ENCODE measurements around the gene HPN. TPM values are rescaled to one million over a fixed set of nuclear protein-coding genes. Genes with fewer than 3 reads are reported as not detected.

The HPN gene
- total RNA-seq, 2 donors from 2014 or later: not detected

DNA sequence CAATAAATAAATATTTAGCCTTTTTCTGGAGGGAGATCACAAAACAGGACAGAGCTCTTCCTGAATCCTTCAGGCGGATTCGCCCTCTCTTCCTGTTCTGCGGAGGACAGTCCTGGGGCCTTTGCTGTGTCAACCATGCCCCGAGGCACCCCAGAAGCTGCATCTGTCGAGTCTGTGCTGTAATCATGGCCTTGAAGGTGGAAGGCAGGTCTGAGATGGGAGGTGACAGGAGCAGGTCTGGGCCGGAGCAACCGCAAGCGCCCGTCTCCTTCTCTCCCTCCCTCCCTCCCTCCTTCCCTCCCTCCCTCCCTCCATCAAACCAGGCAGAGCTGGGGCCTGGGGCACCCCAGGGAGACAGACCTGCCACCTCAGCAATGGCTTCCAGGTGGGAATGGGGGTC is 69.5 kb downstream of the HPN start:
- Mint-ChIP-seq H3K36me3 (no peaks in the 10 kb centered on the region), H3K27ac (no peak overlapping the region), H3K9me3 (no peaks in the 10 kb centered on the region)
- no peak for DNase-seq (ENCODE audit: low spot score in 2 of 2)
- ATAC-seq: no peak

DNA sequence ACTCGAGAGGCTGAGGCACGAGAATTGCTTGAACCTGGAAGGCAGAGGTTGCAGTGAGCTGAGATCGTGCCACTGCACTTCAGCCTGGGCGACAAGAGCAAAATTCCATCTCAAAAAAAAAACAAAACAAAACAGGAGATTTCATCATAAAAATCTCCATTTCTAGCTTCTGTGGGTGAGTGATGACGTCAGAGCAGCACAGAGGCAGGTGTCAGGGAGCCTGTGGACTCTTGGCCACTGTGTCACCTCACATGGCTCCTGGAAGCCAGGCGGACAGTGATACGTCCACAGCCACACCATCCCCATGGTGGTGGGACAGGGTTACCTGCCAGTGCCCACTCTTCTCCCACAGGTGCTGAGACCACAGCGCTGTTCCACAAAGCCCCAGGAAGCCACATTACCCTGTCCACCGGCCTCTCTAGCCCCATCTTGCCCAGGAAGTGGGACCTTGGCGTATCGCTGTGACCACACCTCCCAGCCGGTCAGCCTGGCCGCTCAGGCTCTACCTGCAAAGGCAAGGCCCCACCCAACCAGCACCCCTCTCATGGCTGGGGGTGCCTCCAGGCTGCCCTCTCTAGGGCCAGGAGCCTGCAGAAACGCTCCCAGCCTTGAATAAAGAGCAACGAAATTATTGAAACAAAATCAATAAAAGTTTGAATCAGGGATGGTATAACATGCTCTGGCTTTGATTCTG is 71.6 kb downstream of the HPN start:
- no peaks in the 10 kb centered on the region for H3K9me3 Mint-ChIP-seq
- ATAC-seq (no peak), DNase-seq (ENCODE audit: low spot score in 2 of 2) (no peak)
- no peaks in the 10 kb centered on the region for H3K36me3 Mint-ChIP-seq
- no peak overlapping the region for H3K27ac Mint-ChIP-seq

DNA sequence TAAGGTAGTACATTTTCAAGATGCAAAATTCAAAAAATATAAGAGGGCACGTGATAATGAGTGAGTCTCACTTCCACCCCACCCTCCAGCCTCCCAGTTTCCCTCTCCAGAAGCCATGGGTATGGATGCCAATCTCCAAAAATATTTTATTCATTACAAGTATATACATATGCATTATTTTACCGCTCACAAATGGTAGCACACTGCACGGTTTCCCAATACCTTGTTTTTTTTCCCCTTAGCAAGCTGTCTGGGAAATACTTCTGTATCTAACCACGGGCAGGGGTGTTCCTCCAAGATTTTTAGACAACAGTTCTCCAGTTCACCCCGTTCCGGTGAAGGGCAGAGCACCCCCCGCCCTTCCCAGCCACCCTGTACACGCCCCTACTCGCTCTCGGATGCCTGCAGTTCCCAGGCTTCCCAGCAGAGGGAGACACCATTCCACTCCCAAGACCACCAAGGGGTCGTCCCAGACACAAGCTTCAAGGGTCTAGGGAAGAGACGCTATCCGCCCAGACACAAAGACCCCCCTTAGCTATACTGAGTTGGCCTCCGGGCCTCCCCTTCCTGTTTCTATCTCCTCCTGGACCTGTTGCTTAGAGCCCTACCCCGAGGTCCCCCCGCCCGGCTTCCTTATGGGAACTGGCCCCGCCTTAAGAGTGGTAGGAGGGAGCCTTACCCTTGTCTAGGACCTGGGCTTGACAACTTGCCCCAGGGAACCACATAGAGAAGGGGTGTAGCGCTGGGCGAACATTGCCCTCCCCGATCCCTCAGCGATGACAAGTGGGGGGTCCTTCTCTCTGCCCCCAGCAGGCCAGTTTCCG is 73.0 kb downstream of the HPN start:
- Mint-ChIP-seq H3K9me3 (no peaks in the 10 kb centered on the region), H3K27ac (peak overlapping the region; percentile 50 to 63), H3K36me3 (no peaks in the 10 kb centered on the region)
- peak; percentile 70 to 82 for DNase-seq (ENCODE audit: low spot score in 2 of 2)
- peak; percentile 88 to 90 for ATAC-seq

DNA sequence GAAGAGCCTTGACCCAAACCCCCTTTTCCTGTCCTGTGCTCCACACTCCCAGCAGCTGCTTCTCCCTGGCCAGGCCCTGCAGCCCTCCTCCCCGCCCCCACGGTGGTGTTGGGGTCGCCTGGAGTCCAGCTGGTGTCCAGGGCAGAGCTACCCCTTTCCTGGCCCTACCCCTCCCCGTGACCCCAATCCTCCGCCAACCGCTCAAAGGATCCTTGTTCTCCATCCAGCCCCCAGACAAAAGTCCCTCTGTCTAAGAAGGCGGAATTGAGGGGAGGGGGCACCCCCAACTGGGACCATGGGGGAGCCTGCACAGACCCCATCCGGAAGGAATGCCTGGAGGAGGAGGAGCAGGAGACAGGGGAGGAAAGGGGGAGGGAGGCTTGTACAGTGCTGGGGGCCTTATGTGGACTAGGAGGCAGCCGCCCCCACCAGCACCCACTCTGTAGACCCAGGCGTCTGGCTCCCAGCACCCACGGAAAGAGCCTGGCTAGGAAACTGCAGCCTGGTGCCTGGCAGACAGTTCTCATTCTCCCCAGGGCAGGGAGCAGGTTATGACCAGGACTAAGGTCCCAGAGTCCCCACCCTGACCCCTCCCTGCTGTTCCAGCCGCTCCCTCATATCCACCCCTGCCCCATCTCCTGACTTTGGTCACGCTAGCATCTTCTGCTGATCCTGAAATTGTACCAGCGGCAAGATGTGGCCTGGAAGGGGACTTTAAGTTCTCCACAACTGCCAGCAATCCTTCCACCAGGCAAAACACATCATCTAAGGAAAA is 73.8 kb downstream of the HPN start, which contains the start of gene FXYD3:
TSS of gene FXYD3 (plus strand) at position 647 of the 775 bp plus-strand sequence. CDS start 3,554 bp downstream, outside the sequence.
- no peaks in the 10 kb centered on the region for H3K9me3 Mint-ChIP-seq
- no peaks in the 10 kb centered on the region for H3K36me3 Mint-ChIP-seq
- no peak for ATAC-seq
- H3K27ac Mint-ChIP-seq: peak within 1 kb of the TSS; percentile 50 to 63
- no peak for DNase-seq (ENCODE audit: low spot score in 2 of 2)

Other genes starting within 250 kb of the HPN start
- 1 to 10 TPM; 4.4 to 4.6 TPM for gene ZNF30, start 114.8 kb upstream of the HPN start, total RNA-seq
- 1 to 10 TPM; 6.4 to 9.7 TPM for gene ZNF792, start 77.5 kb upstream of the HPN start, total RNA-seq
- gene GRAMD1A, start 41.4 kb upstream of the HPN start, total RNA-seq: 100 to 1,000 TPM; 158 to 160 TPM
- 1 to 10 TPM; 1.5 to 1.7 TPM for gene SCN1B, start 11.3 kb upstream of the HPN start, total RNA-seq
- not detected for gene FXYD3, start 74.1 kb downstream of the HPN start, total RNA-seq
- gene LGI4, start 93.3 kb downstream of the HPN start, total RNA-seq: 1 to 10 TPM; 1.5 to 2.7 TPM
- 1 to 10 TPM; 1.4 to 2.1 TPM for gene FXYD1, start 97.1 kb downstream of the HPN start, total RNA-seq
- 1 to 10 TPM in 1 of 2 donors, under 1 TPM in 1; 0.82 to 1.8 TPM for gene FXYD7, start 101.5 kb downstream of the HPN start, total RNA-seq
- gene FXYD5, start 113.0 kb downstream of the HPN start, total RNA-seq: 100 to 1,000 TPM; 279 to 283 TPM
- not detected for gene FAM187B, start 187.0 kb downstream of the HPN start, total RNA-seq
- 10 to 100 TPM; 10.3 to 41.0 TPM for gene LSR, start 207.3 kb downstream of the HPN start, total RNA-seq
- 100 to 1,000 TPM; 146 to 150 TPM for gene USF2, start 227.2 kb downstream of the HPN start, total RNA-seq
- gene HAMP, start 240.8 kb downstream of the HPN start, total RNA-seq: 1 to 10 TPM in 1 of 2 donors, under 1 TPM in 1; 0.61 to 1.7 TPM

Data from activated naive CD4-positive, alpha-beta T cell treated with anti-CD3 and anti-CD28 coated beads, Interleukin-2, amount 50 U/mL, for 72 hours (primary cell).